OCI-LY3 (cell line): ENCODE results near the gene GSTA2.
"Not testable (repeated sequence)": the region's sequence is repeated elsewhere in the genome, so short reads cannot be mapped to it uniquely, and the experiment has no call there.

Experiments
- H2AFZ ChIP-seq: fragments of 200-600, 300-600 bp; shearing (Covaris generic); 2 replicates; pipeline ENCODE4 v1.6.0; 2014; ENCODE audit warnings: antibody characterized with exemption, low read depth, low read length
- H3K27ac ChIP-seq: fragments of 200-600, 300-600 bp; sonication (generic); 2 replicates; pipeline ENCODE4 v1.5.1; 2014; ENCODE audit warnings: mild to moderate bottlenecking, low read length, moderate library complexity, mixed read lengths
- H3K27me3 ChIP-seq: fragments of 200-600, 300-600 bp; sonication (generic); 2 replicates; pipeline ENCODE4 v1.6.1; 2014; ENCODE audit warnings: low read depth, low read length, mixed read lengths
- H3K36me3 ChIP-seq: fragments of 200-600, 300-600 bp; sonication (generic); replicated peaks from 2 replicates; pipeline ENCODE3; 2014; ENCODE audit warnings: low read depth, low read length, mixed read lengths
- H3K4me1 ChIP-seq: fragments of 300-600, 200-600 bp; sonication (generic); 2 replicates; pipeline ENCODE4 v1.6.1; 2014; ENCODE audit warnings: low read length, mixed read lengths
- H3K4me2 ChIP-seq: fragments of 200-600, 300-600 bp; sonication (generic); 2 replicates; pipeline ENCODE4 v1.6.1; 2014; ENCODE audit warnings: low read length, mixed read lengths
- H3K4me3 ChIP-seq: fragments of 300-600, 200-600 bp; sonication (generic); 2 replicates; pipeline ENCODE4 v1.5.1; 2014; ENCODE audit warnings: antibody characterized with exemption, mild to moderate bottlenecking, low read length, moderate library complexity
- H3K79me2 ChIP-seq: fragments of 300-600, 200-600 bp; shearing (Covaris generic); 2 replicates; pipeline ENCODE4 v1.6.1; 2014; ENCODE audit warnings: mild to moderate bottlenecking, low read length, mixed read lengths
- H3K9ac ChIP-seq: fragments of 300-600, 200-600 bp; shearing (Covaris generic); 2 replicates; pipeline ENCODE4 v1.6.0; 2014; ENCODE audit warnings: mild to moderate bottlenecking, low read length, moderate library complexity
- H3K9me3 ChIP-seq: fragments of 200-600, 300-600 bp; shearing (Covaris generic); 2 replicates; pipeline ENCODE4 v1.6.1; 2014; ENCODE audit warnings: low read length, mixed read lengths; ENCODE audit not compliant: insufficient read depth
- H4K20me1 ChIP-seq: fragments of 200-600, 300-600 bp; sonication (generic); 2 replicates; pipeline ENCODE4 v1.6.1; 2016; ENCODE audit warnings: low read length, mixed read lengths; ENCODE audit not compliant: insufficient read depth
- EZH2phosphoT487 ChIP-seq: fragments of 200-600 bp; shearing (Covaris generic); IDR thresholded peaks from 2 replicates; pipeline ENCODE4 v1.6.1; 2018; ENCODE audit warnings: antibody characterized with exemption, mixed run types, low read depth
- TF ChIP-seq, protein P1 (sequence below): fragments of 200-600, 300-600 bp; sonication (generic); IDR thresholded peaks from 2 replicates; pipeline ENCODE4 v1.5.1; 2014; ENCODE audit warnings: antibody characterized with exemption, low read length, low read depth

The GSTA2 gene

DNA sequence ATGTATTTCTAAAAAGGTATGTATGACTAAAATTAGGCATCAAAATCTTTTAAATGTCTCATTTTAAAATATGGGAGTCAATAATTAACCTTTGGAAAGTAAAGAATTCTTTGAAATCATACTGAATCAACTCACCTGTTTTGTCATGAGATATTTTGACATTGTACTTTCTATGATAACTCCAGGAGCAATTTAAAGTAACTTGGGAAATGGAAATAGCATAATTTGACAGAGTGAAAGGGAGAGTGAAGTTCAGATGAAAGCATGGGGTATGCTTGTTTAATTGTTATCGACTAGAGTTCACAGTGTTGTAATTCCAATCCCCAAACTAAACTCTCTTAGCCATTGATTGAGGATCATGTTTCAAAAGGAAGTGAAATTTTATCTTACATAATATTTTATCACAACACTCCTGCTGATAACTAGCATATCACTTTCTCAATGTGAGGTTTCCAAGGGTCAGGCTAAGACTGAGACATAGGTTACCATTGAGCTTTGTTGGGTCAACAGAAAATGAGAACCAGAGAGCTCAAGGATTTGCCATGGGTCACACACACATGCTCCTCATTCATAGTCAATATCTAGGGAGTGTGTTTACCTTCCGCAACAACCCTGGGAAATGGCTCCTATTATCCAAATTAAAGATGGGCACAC is 38.0 kb upstream of the GSTA2 start:
- no peak overlapping the region for H3K4me2 ChIP-seq
- no peak for TF ChIP-seq EZH2phosphoT487
- TF ChIP-seq, protein P1, sequence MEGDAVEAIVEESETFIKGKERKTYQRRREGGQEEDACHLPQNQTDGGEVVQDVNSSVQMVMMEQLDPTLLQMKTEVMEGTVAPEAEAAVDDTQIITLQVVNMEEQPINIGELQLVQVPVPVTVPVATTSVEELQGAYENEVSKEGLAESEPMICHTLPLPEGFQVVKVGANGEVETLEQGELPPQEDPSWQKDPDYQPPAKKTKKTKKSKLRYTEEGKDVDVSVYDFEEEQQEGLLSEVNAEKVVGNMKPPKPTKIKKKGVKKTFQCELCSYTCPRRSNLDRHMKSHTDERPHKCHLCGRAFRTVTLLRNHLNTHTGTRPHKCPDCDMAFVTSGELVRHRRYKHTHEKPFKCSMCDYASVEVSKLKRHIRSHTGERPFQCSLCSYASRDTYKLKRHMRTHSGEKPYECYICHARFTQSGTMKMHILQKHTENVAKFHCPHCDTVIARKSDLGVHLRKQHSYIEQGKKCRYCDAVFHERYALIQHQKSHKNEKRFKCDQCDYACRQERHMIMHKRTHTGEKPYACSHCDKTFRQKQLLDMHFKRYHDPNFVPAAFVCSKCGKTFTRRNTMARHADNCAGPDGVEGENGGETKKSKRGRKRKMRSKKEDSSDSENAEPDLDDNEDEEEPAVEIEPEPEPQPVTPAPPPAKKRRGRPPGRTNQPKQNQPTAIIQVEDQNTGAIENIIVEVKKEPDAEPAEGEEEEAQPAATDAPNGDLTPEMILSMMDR = no peak
- H3K4me1 ChIP-seq = no peaks in the 10 kb centered on the region
- H3K36me3 ChIP-seq = no peaks in the 10 kb centered on the region
- no peak overlapping the region for H2AFZ ChIP-seq
- no peaks in the 10 kb centered on the region for H3K9me3 ChIP-seq
- no peaks in the 10 kb centered on the region for H4K20me1 ChIP-seq
- H3K9ac ChIP-seq = no peak overlapping the region
- H3K27ac ChIP-seq = no peak overlapping the region
- no peaks in the 10 kb centered on the region for H3K79me2 ChIP-seq
- no peak overlapping the region for H3K4me3 ChIP-seq
- H3K27me3 ChIP-seq = peaks cover 11% of the 10 kb centered on the region

DNA sequence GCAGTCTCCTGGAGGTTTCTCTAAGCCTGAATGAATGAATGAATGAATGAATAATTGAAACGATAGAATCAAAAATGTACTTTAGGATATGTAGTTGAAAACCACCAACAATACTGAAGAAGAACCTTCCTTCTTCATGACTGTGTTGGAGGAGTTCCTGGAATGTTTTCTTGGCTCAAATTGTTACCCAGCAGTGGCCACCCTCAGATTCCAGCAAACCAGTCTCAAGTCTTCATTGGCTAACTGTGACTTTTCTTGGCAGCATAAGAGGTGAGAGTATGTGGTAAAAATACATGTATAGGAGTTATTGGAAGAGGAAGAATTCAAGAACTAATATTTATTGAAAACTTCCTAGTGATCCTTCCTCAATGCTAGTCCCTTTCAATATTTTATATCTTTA is 36.0 kb upstream of the GSTA2 start:
- not testable (repeated sequence) for H3K36me3 ChIP-seq, H3K4me1 ChIP-seq, H3K9me3 ChIP-seq, H3K9ac ChIP-seq, H3K79me2 ChIP-seq, H3K4me2 ChIP-seq, H3K27ac ChIP-seq, H2AFZ ChIP-seq, H3K4me3 ChIP-seq, H4K20me1 ChIP-seq
- H3K27me3 ChIP-seq = peaks cover 11% of the 10 kb centered on the region

DNA sequence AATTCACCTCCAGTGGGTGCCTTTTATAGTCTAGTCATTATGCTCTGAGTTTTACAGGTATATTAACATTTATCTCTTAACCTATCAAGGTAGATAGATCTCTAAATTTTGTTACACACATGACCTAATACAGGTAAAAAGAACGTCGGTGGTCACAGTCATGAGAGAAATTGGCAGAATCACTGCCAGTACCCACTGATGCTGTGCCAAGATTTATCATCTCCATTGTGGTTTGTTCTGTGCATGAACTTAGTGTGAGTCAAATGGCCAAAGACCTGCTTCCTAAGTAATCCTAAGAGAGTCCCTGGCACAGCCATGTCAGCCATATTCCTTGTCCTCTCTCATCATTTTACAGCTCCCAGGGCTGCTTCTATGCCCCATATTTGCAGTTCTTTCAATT is 31.1 kb upstream of the GSTA2 start:
- not testable (repeated sequence) for H3K27ac ChIP-seq, H3K36me3 ChIP-seq, H3K27me3 ChIP-seq, H2AFZ ChIP-seq, H3K79me2 ChIP-seq, H3K4me2 ChIP-seq, H4K20me1 ChIP-seq, H3K9ac ChIP-seq, H3K4me1 ChIP-seq, H3K9me3 ChIP-seq, H3K4me3 ChIP-seq

DNA sequence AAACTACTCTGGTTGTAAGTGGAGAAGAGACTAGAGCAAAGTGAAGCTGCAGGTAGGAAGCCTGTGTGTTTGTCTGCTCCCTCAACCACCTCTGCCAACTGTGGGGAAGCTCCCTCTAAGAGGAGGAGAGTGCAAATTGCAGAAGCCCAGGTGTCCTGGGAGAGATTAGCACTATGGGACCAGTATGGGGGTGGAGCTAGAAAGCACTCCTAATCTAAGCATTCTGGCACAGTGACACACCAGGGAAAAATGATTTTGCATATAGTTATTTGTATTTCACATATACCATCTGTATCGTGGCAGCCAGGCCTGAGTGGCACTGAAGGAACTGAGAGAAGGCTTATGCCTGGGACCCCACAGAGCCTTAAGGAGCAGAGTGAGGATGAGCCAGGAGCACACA is 27.6 kb upstream of the GSTA2 start:
- H3K36me3 ChIP-seq = no peaks in the 10 kb centered on the region
- TF ChIP-seq, protein P1 = no peak
- no peak for TF ChIP-seq EZH2phosphoT487
- H3K27ac ChIP-seq = no peak overlapping the region
- no peaks in the 10 kb centered on the region for H3K4me1 ChIP-seq
- H3K4me3 ChIP-seq = no peak overlapping the region
- no peaks in the 10 kb centered on the region for H3K9me3 ChIP-seq
- H2AFZ ChIP-seq = no peak overlapping the region
- no peaks in the 10 kb centered on the region for H3K27me3 ChIP-seq
- H3K79me2 ChIP-seq = no peaks in the 10 kb centered on the region
- no peak overlapping the region for H3K9ac ChIP-seq
- H3K4me2 ChIP-seq = no peak overlapping the region
- H4K20me1 ChIP-seq = no peaks in the 10 kb centered on the region

DNA sequence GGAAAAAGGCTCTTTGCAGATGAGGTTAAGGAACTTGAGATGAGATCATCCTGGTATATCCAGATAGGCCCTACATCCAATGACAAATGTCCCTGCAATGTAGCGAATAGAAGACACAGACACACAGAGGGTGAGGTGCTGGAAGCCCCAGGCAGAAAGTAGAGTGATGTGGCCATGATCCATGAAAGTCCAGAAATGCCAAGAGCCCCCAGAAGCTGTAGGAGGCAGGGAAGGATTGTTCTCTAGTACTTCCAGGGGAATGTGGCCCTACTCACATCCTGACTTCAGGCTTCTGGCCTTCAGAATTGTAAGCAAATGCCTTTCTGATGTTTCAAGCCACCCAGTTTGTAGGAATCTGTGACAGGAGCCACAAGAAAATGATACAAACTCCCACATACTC is 26.4 kb upstream of the GSTA2 start:
- H3K4me1 ChIP-seq = not testable (repeated sequence)

More for the DNA sequence above, 26.4 kb upstream of the GSTA2 start:
- not testable (repeated sequence) for H3K27ac ChIP-seq, H3K4me2 ChIP-seq, H3K79me2 ChIP-seq, H3K27me3 ChIP-seq, H3K36me3 ChIP-seq, H3K9me3 ChIP-seq, H2AFZ ChIP-seq, H3K9ac ChIP-seq, H3K4me3 ChIP-seq, H4K20me1 ChIP-seq
